HT1080 (cell line): ENCODE results near the gene KIAA0753. TPM values are rescaled to one million over a fixed set of nuclear protein-coding genes. Genes with fewer than 3 reads are reported as not detected.

ENCODE experiments used
- DNase-seq: peaks from one replicate; pipeline ENCODE4 v3.0.0-alpha.2; 2015; ENCODE audit warnings: low read depth
- total RNA-seq: library from RNA; depleted of rRNA; stranded (reverse); fragments of >200 nt; shearing (Covaris generic); gene quantifications from 2 replicates; pipeline ENCODE4 v1.2.3, GENCODE V29; 2014

KIAA0753 gene
- total RNA-seq, 1 experiment from 2014 or later = 14.0 TPM

GRCh38 chr17:6551869-6552531 is 88.5 kb downstream of the KIAA0753 start:
- no peak for DNase-seq

GRCh38 chr17:6551356-6551755 is 89.2 kb downstream of the KIAA0753 start:
- no peak for DNase-seq

GRCh38 chr17:6549384-6550036 is 91.0 kb downstream of the KIAA0753 start:
- no peak for DNase-seq

- DNase-seq = peak; percentile 32
Observed at GRCh38 chr17:6548578-6549330, 91.8 kb downstream of the KIAA0753 start.

- DNase-seq = no peak
Observed at GRCh38 chr17:6548034-6548433, 92.5 kb downstream of the KIAA0753 start.

GRCh38 chr17:6547336-6547735 is 93.2 kb downstream of the KIAA0753 start:
- DNase-seq = no peak

- peak; percentile 55 for DNase-seq
Observed at GRCh38 chr17:6546069-6546718, 94.3 kb downstream of the KIAA0753 start.

- DNase-seq = no peak
Observed at GRCh38 chr17:6545291-6545690, 95.2 kb downstream of the KIAA0753 start.

GRCh38 chr17:6544011-6544370 is 96.5 kb downstream of the KIAA0753 start:
- DNase-seq = no peak

- DNase-seq = no peak
Observed at GRCh38 chr17:6543079-6544010, 97.2 kb downstream of the KIAA0753 start.

GRCh38 chr17:6542577-6542976 is 97.9 kb downstream of the KIAA0753 start:
- no peak for DNase-seq

GRCh38 chr17:6541886-6542285 is 98.6 kb downstream of the KIAA0753 start:
- DNase-seq = no peak

GRCh38 chr17:6539871-6540270 is 100.6 kb downstream of the KIAA0753 start:
- DNase-seq = no peak

- DNase-seq = no peak
Observed at GRCh38 chr17:6536566-6537065, 103.9 kb downstream of the KIAA0753 start.

- DNase-seq = no peak
Observed at GRCh38 chr17:6536053-6536452, 104.5 kb downstream of the KIAA0753 start.

GRCh38 chr17:6534846-6535514 is 105.5 kb downstream of the KIAA0753 start:
- no peak for DNase-seq

- no peak for DNase-seq
Observed at GRCh38 chr17:6532441-6532885, 108.0 kb downstream of the KIAA0753 start.

GRCh38 chr17:6531575-6531974 is 108.9 kb downstream of the KIAA0753 start:
- DNase-seq = no peak

- DNase-seq = no peak
Observed at GRCh38 chr17:6530324-6530920, 110.1 kb downstream of the KIAA0753 start.

GRCh38 chr17:6528557-6528956 is 112.0 kb downstream of the KIAA0753 start:
- no peak for DNase-seq
